Gastrocnemius medialis (tissue), 4 donors: ENCODE results near the gene LCAT.
"Not testable (repeated sequence)": the region's sequence is repeated elsewhere in the genome, so short reads cannot be mapped to it uniquely, and the experiment has no call there.

ENCODE experiments used
- CTCF ChIP-seq, 5 experiments: fragments of 450-650 bp in 3 of 5; fragments of 200-600 bp in 2 of 5; sonication (generic) in 2 of 5; IDR thresholded peaks in 4 of 5; conservative IDR thresholded peaks in 1 of 5; 1 replicate in 4 of 5; 2 replicates in 1 of 5; pipeline ENCODE4 v1.5.1; 2016 to 2019; ENCODE audit warnings: antibody characterized with exemption in 5 of 5, mild to moderate bottlenecking in 3 of 5, moderate library complexity in 3 of 5
- POLR2A ChIP-seq, 2 donors: fragments of 450-650 bp; IDR thresholded peaks; one replicate each; pipeline ENCODE4 v1.6.1; 2017; ENCODE audit warnings: antibody characterized with exemption in 2 of 2, mild to moderate bottlenecking in 2 of 2, moderate library complexity in 2 of 2

GRCh38 chr16:67972285-67972684 is 28.4 kb upstream of the LCAT start:
- TF ChIP-seq CTCF (IDR thresholded peaks at IDR 0.05 in 4 of 5, conservative IDR thresholded peaks at IDR 0.05 in 1 of 5); POLR2A (IDR thresholded peaks at IDR 0.05): not testable (repeated sequence)
